Right lobe of liver (tissue), 6 donors: ENCODE results near the gene EARS2. TPM values are rescaled to one million over a fixed set of nuclear protein-coding genes. Genes with fewer than 3 reads are reported as not detected.

ENCODE experiments used
- ATAC-seq, 4 donors: fragments of 200-7000 bp; cut with Tn5 transposase; one replicate each; pipeline ENCODE4 v1.9.1; 2020; ENCODE audit warnings: mild to moderate bottlenecking in 4 of 4, moderate library complexity in 4 of 4
- DNase-seq, 3 donors: peaks; one replicate each; pipeline ENCODE4 v3.0.0-alpha.2; 2020
- H3K27ac ChIP-seq, 3 donors: fragments of 200-600 bp; one replicate each; pipeline ENCODE4 v1.8.0; 2022
- H3K27me3 ChIP-seq, 2 donors: fragments of 200-600 bp; one replicate each; pipeline ENCODE4 v1.8.0; 2022
- H3K36me3 ChIP-seq, 4 donors: fragments of 200-600 bp; sonication (generic) in 1 of 4; one replicate each; pipeline versions ENCODE4 v1.5.1 to v1.8.0; 2017 to 2022; ENCODE audit warnings: control low read depth in 1 of 4
- H3K4me1 ChIP-seq, 4 donors: fragments of 200-600 bp; sonication (generic) in 1 of 4; one replicate each; pipeline versions ENCODE4 v1.5.1 to v1.8.0; 2017 to 2022; ENCODE audit warnings: control low read depth in 1 of 4
- H3K4me3 ChIP-seq, 3 donors: fragments of 200-600 bp; one replicate each; pipeline ENCODE4 v1.8.0; 2022
- H3K9me3 ChIP-seq, 4 donors: fragments of 200-600 bp; sonication (generic) in 1 of 4; one replicate each; pipeline versions ENCODE4 v1.5.1 to v1.8.0; 2017 to 2022; ENCODE audit warnings: control low read depth in 1 of 4
- CTCF ChIP-seq, 4 donors: fragments of 200-600 bp in 3 of 4; fragments of 450-650 bp in 1 of 4; IDR thresholded peaks; one replicate each; pipeline versions ENCODE4 v1.5.1 to v1.8.0; 2016 to 2022; ENCODE audit warnings: antibody characterized with exemption in 4 of 4, mild to moderate bottlenecking in 2 of 4
- POLR2A ChIP-seq: fragments of 450-650 bp; IDR thresholded peaks from one replicate; pipeline ENCODE4 v1.6.1; 2017; ENCODE audit warnings: antibody characterized with exemption, mild to moderate bottlenecking
- WGBS: methylation state at CpG from one replicate; pipeline ENCODE4 v1.1.6; 2018; ENCODE audit warnings: low coverage, low lambda C conversion rate; ENCODE audit not compliant: insufficient coverage; ENCODE audit errors: missing lambda C conversion rate; 5-methylcytosine and 5-hydroxymethylcytosine counted together
- intact Hi-C, 2 donors: fragments of 100-400 bp; cut with DNase I; formaldehyde crosslinking; loops; one replicate each; pipeline versions ENCODE4 v1.11.2 to v1.14.1; 2022
- total RNA-seq, 6 experiments: library from RNA; depleted of rRNA in 2 of 6; stranded (reverse); fragments of >200 nt in 2 of 6; fragmentation: NEBNext Ultra II Directional in 3 of 6; extraction: Animal tissue kit (Norgen Biotek cat#: 25700) in 3 of 6; gene quantifications; one replicate each; pipeline versions ENCODE4 v1.1.0 to v1.2.4, GENCODE V29; 2016 to 2023
- donor health status: DM: no; HTN: yes; CAD: no.
- donor health status: DM: no; HTN: no; CAD: no.
- donor health status: DM: no; HTN: no; CAD: no.
- donor health status: DM: no; HTN: yes; CAD: no.
- donor health status: DM: no; HTN: yes; CAD: no.

Gene EARS2
- total RNA-seq, 6 experiments from 2014 or later = 14.9 to 47.7 (median 15.9) TPM

- Histone ChIP-seq H3K4me3 (no peak overlapping the region), H3K27me3 (no peaks in the 10 kb centered on the region), H3K36me3 (peaks cover 14 to 94% (median 42%) of the 10 kb centered on the region in 4 donors), H3K27ac (no peak overlapping the region), H3K4me1 (no peaks in the 10 kb centered on the region), H3K9me3 (no peaks in the 10 kb centered on the region)
- TF ChIP-seq POLR2A (no peak), CTCF (IDR thresholded peaks at IDR 0.05) (no peak)
- no peak for ATAC-seq
- no peak for DNase-seq
- WGBS = 87% methylated on average over 4 of the region's 8 CpGs
- intact Hi-C loops = no loop called here
Measured at GRCh38 chr16:23566724-23567123, 9.6 kb upstream of the EARS2 start.

- no peak for DNase-seq
- no peak for ATAC-seq
- no peak for TF ChIP-seq CTCF (IDR thresholded peaks at IDR 0.05)
- TF ChIP-seq POLR2A = no peak
- Histone ChIP-seq H3K4me1 (no peaks in the 10 kb centered on the region), H3K36me3 (peaks cover 14 to 93% (median 34%) of the 10 kb centered on the region in 4 donors), H3K9me3 (no peaks in the 10 kb centered on the region), H3K4me3 (no peak overlapping the region), H3K27ac (no peak overlapping the region), H3K27me3 (no peaks in the 10 kb centered on the region)
- WGBS = 83% methylated on average over 9 of the region's 9 CpGs
- intact Hi-C loops = no loop called here
Measured at GRCh38 chr16:23564575-23565363, 7.6 kb upstream of the EARS2 start.

- ATAC-seq = no peak
- no peak overlapping the region for H3K27ac ChIP-seq
- intact Hi-C loops = no loop called here
Measured at GRCh38 chr16:23563186-23563585, 6.0 kb upstream of the EARS2 start.

GRCh38 chr16:23562505-23562904 lies 5.4 kb upstream of the EARS2 start:
- Histone ChIP-seq H3K27ac (no peak overlapping the region), H3K4me1 (peaks cover 0 to 10% (median 5%) of the 10 kb centered on the region in 4 donors), H3K4me3 (no peak overlapping the region), H3K36me3 (peaks cover 14 to 77% (median 30%) of the 10 kb centered on the region in 4 donors), H3K27me3 (no peaks in the 10 kb centered on the region), H3K9me3 (no peaks in the 10 kb centered on the region)
- ATAC-seq = no peak
- DNase-seq = no peak
- intact Hi-C loops = no loop called here
- TF ChIP-seq CTCF (IDR thresholded peaks at IDR 0.05) (no peak), POLR2A (no peak)
- 97% methylated on average over 13 of the region's 13 CpGs for WGBS

More at GRCh38 chr16:23563186-23563585, 6.0 kb upstream of the EARS2 start:
- no peaks in the 10 kb centered on the region for H3K27me3 ChIP-seq
- peaks cover 14 to 84% (median 34%) of the 10 kb centered on the region in 4 donors for H3K36me3 ChIP-seq
- DNase-seq = no peak
- H3K4me1 ChIP-seq = peaks cover 0 to 10% (median 5%) of the 10 kb centered on the region in 4 donors
- no peaks in the 10 kb centered on the region for H3K9me3 ChIP-seq
- TF ChIP-seq POLR2A (no peak), CTCF (IDR thresholded peaks at IDR 0.05) (no peak)
- 94% methylated on average over 2 of the region's 6 CpGs for WGBS
- H3K4me3 ChIP-seq = no peak overlapping the region
